ENCODE data around the gene TBC1D1.

Gene TBC1D1

DNA sequence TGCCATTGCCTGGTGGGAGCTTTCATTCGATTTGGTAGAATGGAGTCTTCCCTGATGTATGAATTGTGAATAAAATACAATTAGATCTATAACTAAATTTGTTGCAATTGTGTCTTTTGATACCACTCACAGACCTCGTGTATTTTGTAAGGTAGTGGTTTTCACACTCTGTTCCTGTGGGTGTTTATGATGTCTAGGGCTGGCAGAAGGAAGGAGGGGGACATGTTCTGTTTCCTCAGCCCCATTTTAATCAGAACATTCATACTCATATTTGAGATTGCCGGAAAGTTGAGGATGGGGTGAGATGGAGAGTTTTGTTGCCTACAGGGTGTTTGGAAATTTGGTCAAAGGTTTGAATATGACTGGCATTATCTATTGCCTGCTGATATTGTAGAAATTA lies 112.2 kb downstream of the TBC1D1 start:
- Histone ChIP-seq H3K4me1 (peaks cover 48% of the 10 kb centered on the region), H3K4me3 (no peak overlapping the region), H3K36me3 (replicated peaks) (no peaks in the 10 kb centered on the region; the same call in 1 of the 2 replicates), H3K9me3 (no peaks in the 10 kb centered on the region), H3K27me3 (ENCODE audit: low read depth) (no peaks in the 10 kb centered on the region)
- no peak for DNase-seq (ENCODE audit: low spot score in 2 of 2)
- in situ Hi-C loops (cut with MboI; ENCODE audit: low sequenced_read_pairs): no loop called here

- Histone ChIP-seq H3K36me3 (replicated peaks) (no peaks in the 10 kb centered on the region; the same call in 1 of the 2 replicates), H3K4me3 (no peak overlapping the region), H3K4me1 (peaks cover 53% of the 10 kb centered on the region), H3K9me3 (no peaks in the 10 kb centered on the region), H3K27me3 (ENCODE audit: low read depth) (no peaks in the 10 kb centered on the region)
- in situ Hi-C loops (cut with MboI; ENCODE audit: low sequenced_read_pairs): no loop called here
- no peak for DNase-seq (ENCODE audit: low spot score in 2 of 2)
Measured at GRCh38 chr4:38003628-38004027, 112.7 kb downstream of the TBC1D1 start.

GRCh38 chr4:38004062-38004461 lies 113.2 kb downstream of the TBC1D1 start:
- Histone ChIP-seq H3K4me1 (peaks cover 58% of the 10 kb centered on the region), H3K27me3 (ENCODE audit: low read depth) (no peaks in the 10 kb centered on the region), H3K36me3 (replicated peaks) (no peaks in the 10 kb centered on the region; the same call in 1 of the 2 replicates), H3K9me3 (no peaks in the 10 kb centered on the region), H3K4me3 (no peak overlapping the region)
- in situ Hi-C loops (cut with MboI; ENCODE audit: low sequenced_read_pairs): no loop called here
- DNase-seq (ENCODE audit: low spot score in 2 of 2): no peak

DNA sequence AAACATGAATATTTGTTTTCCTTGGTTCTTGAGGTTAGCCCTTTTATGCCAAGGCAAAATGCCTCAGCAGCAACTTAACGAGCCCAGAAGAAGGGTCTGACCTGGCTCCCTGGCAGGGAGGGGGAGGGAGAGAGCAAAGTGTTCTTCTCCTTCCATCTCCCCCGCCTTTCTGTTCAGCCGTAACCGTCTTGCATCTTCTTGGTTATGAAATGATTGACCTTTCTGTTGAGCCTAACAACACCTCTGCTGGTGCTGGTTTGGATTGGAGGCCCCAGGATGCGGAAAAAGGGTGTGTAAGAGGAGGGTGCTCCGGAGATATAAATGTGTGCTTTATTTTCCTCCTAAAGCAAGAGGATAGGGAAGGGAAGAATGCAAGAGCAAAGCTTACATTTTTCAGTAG lies 114.0 kb downstream of the TBC1D1 start:
- H3K27me3 ChIP-seq (ENCODE audit: low read depth): no peaks in the 10 kb centered on the region
- no peak overlapping the region for H3K4me3 ChIP-seq
- in situ Hi-C loops (cut with MboI; ENCODE audit: low sequenced_read_pairs): no loop called here
- no peaks in the 10 kb centered on the region; the same call in 1 of the 2 replicates for H3K36me3 ChIP-seq (replicated peaks)
- H3K9me3 ChIP-seq: no peaks in the 10 kb centered on the region
- H3K4me1 ChIP-seq: peaks cover 66% of the 10 kb centered on the region
- no peak for DNase-seq (ENCODE audit: low spot score in 2 of 2)

DNA sequence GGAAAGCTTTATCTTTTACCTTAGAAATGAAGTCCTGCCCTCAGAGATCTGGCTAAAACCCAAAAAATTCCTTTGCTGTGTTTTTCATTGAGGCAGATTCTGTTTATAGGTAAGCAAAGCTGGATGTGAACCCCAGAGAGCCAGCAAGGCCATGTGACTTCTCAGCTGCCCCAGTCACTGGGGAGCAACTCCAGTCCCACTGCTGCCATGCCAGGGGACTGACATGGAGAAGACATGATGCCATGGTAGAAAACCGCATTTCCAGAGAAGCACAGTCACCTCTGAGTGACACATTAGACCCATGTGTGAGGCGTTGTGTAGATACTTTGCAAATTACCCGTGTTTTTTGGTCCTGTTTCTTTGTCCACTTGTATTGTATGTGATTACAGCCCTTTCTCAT lies 114.8 kb downstream of the TBC1D1 start:
- Histone ChIP-seq H3K4me1 (peaks cover 73% of the 10 kb centered on the region), H3K36me3 (replicated peaks) (no peaks in the 10 kb centered on the region; the same call in 1 of the 2 replicates), H3K27me3 (ENCODE audit: low read depth) (no peaks in the 10 kb centered on the region), H3K4me3 (no peak overlapping the region), H3K9me3 (no peaks in the 10 kb centered on the region)
- in situ Hi-C loops (cut with MboI; ENCODE audit: low sequenced_read_pairs): no loop called here
- DNase-seq (ENCODE audit: low spot score in 2 of 2): no peak

DNA sequence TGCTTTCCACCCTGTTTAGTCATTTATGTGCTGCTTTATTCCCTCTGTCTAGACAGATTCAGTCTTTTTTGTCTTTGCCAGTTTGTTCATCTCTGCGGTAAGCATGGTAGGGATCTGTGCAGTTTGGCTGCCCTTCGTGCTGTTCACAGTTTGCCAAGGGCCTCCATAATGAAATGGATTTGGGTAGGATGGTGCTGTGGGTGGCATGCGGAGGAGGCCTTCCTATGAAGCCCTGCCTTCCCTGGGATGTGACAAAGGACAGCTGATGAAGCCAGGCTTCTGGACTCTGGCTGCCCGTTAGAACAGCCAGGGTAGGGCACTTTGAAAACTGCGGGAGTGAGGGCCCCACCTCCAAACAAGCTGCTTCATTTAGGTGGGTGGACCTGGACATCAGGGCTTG lies 116.8 kb downstream of the TBC1D1 start:
- no peak for DNase-seq (ENCODE audit: low spot score in 2 of 2)
- no peaks in the 10 kb centered on the region for H3K9me3 ChIP-seq
- H3K4me3 ChIP-seq: no peak overlapping the region
- peaks cover 59% of the 10 kb centered on the region for H3K4me1 ChIP-seq
- no peaks in the 10 kb centered on the region for H3K36me3 ChIP-seq (replicated peaks)
- in situ Hi-C loops (cut with MboI; ENCODE audit: low sequenced_read_pairs): no loop called here
- H3K27me3 ChIP-seq (ENCODE audit: low read depth): no peaks in the 10 kb centered on the region

- in situ Hi-C loops (cut with MboI; ENCODE audit: low sequenced_read_pairs): no loop called here
- H3K36me3 ChIP-seq (replicated peaks): no peaks in the 10 kb centered on the region
- DNase-seq (ENCODE audit: low spot score in 2 of 2): no peak
- H3K4me1 ChIP-seq: peaks cover 50% of the 10 kb centered on the region
- no peaks in the 10 kb centered on the region for H3K9me3 ChIP-seq
- no peaks in the 10 kb centered on the region for H3K27me3 ChIP-seq (ENCODE audit: low read depth)
- no peak overlapping the region for H3K4me3 ChIP-seq
Measured at GRCh38 chr4:38008571-38009021, 117.7 kb downstream of the TBC1D1 start.

DNA sequence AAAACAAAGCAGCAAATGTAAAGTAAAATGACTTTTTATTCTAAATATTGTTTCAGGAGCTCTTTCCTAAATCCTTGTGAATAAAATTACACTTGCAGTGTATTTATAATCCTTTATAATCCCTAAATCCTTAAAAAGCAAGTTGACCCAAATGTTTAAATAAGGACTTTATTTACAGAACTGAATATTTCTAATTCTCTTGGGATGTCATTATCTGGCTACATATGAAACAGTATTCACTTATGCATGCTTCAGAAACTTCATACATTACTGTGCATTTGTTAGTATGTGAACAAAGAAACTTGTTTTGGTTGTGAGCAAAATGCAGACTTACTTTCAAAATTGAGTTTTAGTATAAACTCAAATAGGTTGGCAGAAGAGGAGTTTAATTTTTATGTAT lies 118.5 kb downstream of the TBC1D1 start:
- Histone ChIP-seq H3K9me3 (no peaks in the 10 kb centered on the region), H3K27me3 (ENCODE audit: low read depth) (no peaks in the 10 kb centered on the region), H3K4me1 (peaks cover 42% of the 10 kb centered on the region), H3K36me3 (replicated peaks) (no peaks in the 10 kb centered on the region), H3K4me3 (no peak overlapping the region)
- DNase-seq (ENCODE audit: low spot score in 2 of 2): peak in 1 of 2 experiments; percentile 79
- in situ Hi-C loops (cut with MboI; ENCODE audit: low sequenced_read_pairs): no loop called here

DNA sequence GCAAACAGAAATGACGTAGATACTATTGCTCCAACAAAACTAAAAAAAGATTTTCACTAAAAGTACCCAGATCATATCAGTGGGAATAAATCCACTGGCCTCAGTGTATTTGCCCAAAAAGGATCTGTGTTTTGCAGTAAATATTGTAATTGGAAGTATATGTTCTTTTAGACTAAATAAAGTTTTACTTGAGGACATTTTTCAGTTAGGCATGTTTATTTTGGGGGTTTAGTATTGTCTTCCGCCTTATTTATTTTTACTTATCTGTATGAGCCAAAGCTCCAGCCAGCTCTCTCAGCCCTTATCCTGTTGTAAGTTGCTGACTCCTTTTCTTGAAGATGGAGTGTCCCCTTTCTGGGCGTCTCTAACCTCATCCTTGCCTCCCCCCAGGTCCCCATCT lies 119.1 kb downstream of the TBC1D1 start:
- Histone ChIP-seq H3K4me3 (no peak overlapping the region), H3K27me3 (ENCODE audit: low read depth) (no peaks in the 10 kb centered on the region), H3K9me3 (no peaks in the 10 kb centered on the region), H3K4me1 (peaks cover 36% of the 10 kb centered on the region), H3K36me3 (replicated peaks) (0 out of 2 replicates have a peak, but pooled peaks cover 2% of the 10 kb centered on the region)
- DNase-seq (ENCODE audit: low spot score in 2 of 2): no peak
- in situ Hi-C loops (cut with MboI; ENCODE audit: low sequenced_read_pairs): no loop called here

DNA sequence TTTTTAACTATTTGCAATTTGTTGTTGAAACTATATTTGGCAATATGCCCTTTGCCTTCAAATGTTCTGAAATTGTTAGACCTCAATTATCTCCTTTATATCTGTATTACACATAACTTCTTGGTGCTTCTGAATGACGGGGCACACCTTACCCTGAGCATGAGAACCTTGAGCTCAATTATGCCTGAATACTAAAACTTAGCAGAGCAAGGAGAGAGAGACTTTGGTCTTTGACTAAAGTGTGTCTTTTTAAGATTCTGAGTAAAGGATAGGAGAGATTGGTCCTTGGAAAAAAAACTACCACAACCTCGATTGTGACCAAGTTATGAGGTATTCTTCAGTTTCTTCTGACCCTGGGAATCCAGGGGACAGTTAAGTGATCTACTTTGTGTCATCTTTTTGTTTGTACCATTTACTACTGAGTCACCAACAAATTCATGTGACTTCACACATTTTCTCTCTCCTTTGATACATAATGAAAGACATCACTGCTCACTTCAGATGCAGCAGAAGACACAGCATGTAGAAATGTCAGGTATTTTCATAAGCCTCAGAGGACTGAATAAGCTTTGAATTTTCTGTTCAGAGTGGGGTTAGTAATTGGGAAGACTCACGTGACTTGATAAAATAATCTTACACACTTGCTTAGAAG lies 120.8 kb downstream of the TBC1D1 start:
- no peaks in the 10 kb centered on the region for H3K27me3 ChIP-seq (ENCODE audit: low read depth)
- no peak for DNase-seq (ENCODE audit: low spot score in 2 of 2)
- in situ Hi-C loops (cut with MboI; ENCODE audit: low sequenced_read_pairs): no loop called here
- H3K4me1 ChIP-seq: peaks cover 28% of the 10 kb centered on the region
- peaks cover 7% of the 10 kb centered on the region; the same call in 1 of the 2 replicates for H3K36me3 ChIP-seq (replicated peaks)
- H3K4me3 ChIP-seq: no peak overlapping the region
- H3K9me3 ChIP-seq: no peaks in the 10 kb centered on the region

GRCh38 chr4:38013461-38014366 lies 122.8 kb downstream of the TBC1D1 start:
- Histone ChIP-seq H3K36me3 (replicated peaks) (peaks cover 7% of the 10 kb centered on the region; the same call in 1 of the 2 replicates), H3K27me3 (ENCODE audit: low read depth) (no peaks in the 10 kb centered on the region), H3K4me3 (no peak overlapping the region), H3K9me3 (no peaks in the 10 kb centered on the region), H3K4me1 (peaks cover 20% of the 10 kb centered on the region)
- in situ Hi-C loops (cut with MboI; ENCODE audit: low sequenced_read_pairs): no loop called here
- DNase-seq (ENCODE audit: low spot score in 2 of 2): no peak

DNA sequence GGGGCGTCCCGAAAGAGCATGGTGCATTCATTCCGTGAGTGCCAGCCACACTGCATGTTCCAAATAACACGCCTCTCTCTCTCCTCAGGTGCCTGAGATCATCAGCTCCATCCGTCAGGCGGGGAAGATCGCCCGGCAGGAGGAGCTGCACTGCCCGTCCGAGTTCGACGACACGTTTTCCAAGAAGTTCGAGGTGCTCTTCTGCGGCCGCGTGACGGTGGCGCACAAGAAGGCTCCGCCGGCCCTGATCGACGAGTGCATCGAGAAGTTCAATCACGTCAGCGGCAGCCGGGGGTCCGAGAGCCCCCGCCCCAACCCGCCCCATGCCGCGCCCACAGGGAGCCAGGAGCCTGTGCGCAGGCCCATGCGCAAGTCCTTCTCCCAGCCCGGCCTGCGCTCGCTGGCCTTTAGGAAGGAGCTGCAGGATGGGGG lies 123.6 kb downstream of the TBC1D1 start:
- in situ Hi-C loops (cut with MboI; ENCODE audit: low sequenced_read_pairs): no loop called here
- no peaks in the 10 kb centered on the region for H3K27me3 ChIP-seq (ENCODE audit: low read depth)
- no peak overlapping the region for H3K4me3 ChIP-seq

GRCh38 chr4:38015886-38016515 lies 125.1 kb downstream of the TBC1D1 start:
- no peak for DNase-seq (ENCODE audit: low spot score in 2 of 2)
- Histone ChIP-seq H3K9me3 (no peaks in the 10 kb centered on the region), H3K27me3 (ENCODE audit: low read depth) (no peaks in the 10 kb centered on the region), H3K4me1 (no peaks in the 10 kb centered on the region), H3K4me3 (no peak overlapping the region), H3K36me3 (replicated peaks) (peaks cover 15% of the 10 kb centered on the region)
- in situ Hi-C loops (cut with MboI; ENCODE audit: low sequenced_read_pairs): no loop called here

More for the DNA sequence above, 123.6 kb downstream of the TBC1D1 start:
- Histone ChIP-seq H3K9me3 (no peaks in the 10 kb centered on the region), H3K36me3 (replicated peaks) (peaks cover 7% of the 10 kb centered on the region; the same call in 1 of the 2 replicates), H3K4me1 (peaks cover 13% of the 10 kb centered on the region)
- DNase-seq (ENCODE audit: low spot score in 2 of 2): no peak

Measured in HAP-1 (cell line).